Measurements from ENCODE around the gene SGPP1.

GRCh38 chr14:63666335-63666734 is 61.5 kb downstream of the SGPP1 start:
- TF ChIP-seq POLR2A (IDR thresholded peaks at IDR 0.05; ENCODE audit: borderline replicate concordance, extremely low read depth, insufficient read depth, insufficient read length) = no peak
- TF ChIP-seq ATF3 (IDR thresholded peaks at IDR 0.05) = no peak
- TF ChIP-seq CTCF (IDR thresholded peaks at IDR 0.05 in 2 of 3, conservative IDR thresholded peaks at IDR 0.05 in 1 of 3; ENCODE audit: borderline replicate concordance in 1 of 3, insufficient read depth in 1 of 3, low read depth in 2 of 3, low read length in 2 of 3) = no peak
- TF ChIP-seq RAD21 (IDR thresholded peaks at IDR 0.05; ENCODE audit: low read depth) = no peak

All from HCT116 (cell line).